ENCODE data around the gene WNT7B.

GRCh38 chr22:45886540-45886939 is 90.4 kb downstream of the WNT7B start:
- TF ChIP-seq ZNF274 (IDR thresholded peaks at IDR 0.05; ENCODE audit: low read depth, low read length) (no peak), YY1 (IDR thresholded peaks at IDR 0.05; ENCODE audit: insufficient read depth, insufficient read length) (no peak), SUZ12 (IDR thresholded peaks at IDR 0.05; ENCODE audit: extremely low read depth, insufficient read depth, insufficient read length) (no peak)

Measured in NT2/D1 (cell line).